Neural cell (in vitro differentiated cells): ENCODE measurements around the gene ANTXR1. TPM values are rescaled to one million over a fixed set of nuclear protein-coding genes. Genes with fewer than 3 reads are reported as not detected.

Experiments used
- H2AFZ ChIP-seq: fragments of 200-600, 300-800 bp; sonication (generic), shearing (Covaris generic); 2 replicates; pipeline ENCODE4 v1.6.0; 2014; ENCODE audit warnings: low read depth, mild to moderate bottlenecking, antibody characterized with exemption, low read length, moderate library complexity
- H3F3A ChIP-seq: fragments of 200-600 bp; shearing (Covaris generic); 2 replicates; pipeline ENCODE4 v1.6.1; 2016; ENCODE audit warnings: mild to moderate bottlenecking, moderate library complexity, mixed read lengths, antibody characterized with exemption, low read length; ENCODE audit not compliant: insufficient read depth, poor library complexity, severe bottlenecking
- H3K27ac ChIP-seq: fragments of 200-600, 300-800 bp; sonication (generic), shearing (Covaris generic); 2 replicates; pipeline ENCODE4 v1.5.1; 2014; ENCODE audit warnings: mild to moderate bottlenecking, low read length, moderate library complexity
- H3K27me3 ChIP-seq: fragments of 300-800, 200-600 bp; sonication (generic), shearing (Covaris generic); 2 replicates; pipeline ENCODE4 v1.6.0; 2014; ENCODE audit warnings: mild to moderate bottlenecking, low read depth, low read length, moderate library complexity; ENCODE audit not compliant: insufficient read depth
- H3K36me3 ChIP-seq: fragments of 300-800, 200-600 bp; sonication (generic), shearing (Covaris generic); 2 replicates; pipeline ENCODE4 v1.5.1; 2014; ENCODE audit warnings: mild to moderate bottlenecking, antibody characterized with exemption, low read length, moderate library complexity; ENCODE audit not compliant: insufficient read depth
- H3K4me2 ChIP-seq: fragments of 300-800, 200-600 bp; sonication (generic), shearing (Covaris generic); 2 replicates; pipeline ENCODE4 v1.6.0; 2014; ENCODE audit warnings: mild to moderate bottlenecking, low read length
- H3K4me3 ChIP-seq: fragments of 300-800, 200-600 bp; sonication (generic), shearing (Covaris generic); 2 replicates; pipeline ENCODE4 v1.5.1; 2014; ENCODE audit warnings: mild to moderate bottlenecking, low read length, moderate library complexity
- H3K79me2 ChIP-seq: fragments of 200-600 bp; shearing (Covaris generic); replicated peaks from 2 replicates; pipeline ENCODE4 v1.6.0; 2014; ENCODE audit warnings: mild to moderate bottlenecking, low read length, moderate library complexity; ENCODE audit not compliant: insufficient read depth
- H3K9ac ChIP-seq: fragments of 300-800, 200-600 bp; sonication (generic), shearing (Covaris generic); 2 replicates; pipeline ENCODE4 v1.6.1; 2016; ENCODE audit warnings: mild to moderate bottlenecking, low read length, mixed read lengths
- H3K9me2 ChIP-seq: fragments of 200-600 bp; shearing (Covaris generic); 2 replicates; pipeline ENCODE4 v1.6.1; 2016; ENCODE audit warnings: mild to moderate bottlenecking, low read length, mixed read lengths; ENCODE audit not compliant: insufficient read depth
- H3K9me3 ChIP-seq: fragments of 200-600, 300-800 bp; sonication (generic), shearing (Covaris generic); 2 replicates; pipeline ENCODE4 v1.6.1; 2016; ENCODE audit warnings: mild to moderate bottlenecking, mixed run types, low read length, moderate library complexity, mixed read lengths
- H4K20me1 ChIP-seq: fragments of 200-600 bp; shearing (Covaris generic); 2 replicates; pipeline ENCODE4 v1.6.1; 2016; ENCODE audit warnings: mild to moderate bottlenecking, mixed run types; ENCODE audit not compliant: insufficient read depth
- EP300 ChIP-seq: fragments of 450-650 bp; conservative IDR thresholded peaks from 2 replicates; pipeline ENCODE4 v1.6.1; 2014; ENCODE audit warnings: antibody characterized with exemption, mild to moderate bottlenecking, moderate library complexity; ENCODE audit not compliant: poor library complexity, severe bottlenecking
- EZH2 ChIP-seq: fragments of 200-600, 300-800 bp; shearing (Covaris generic), sonication (generic); IDR thresholded peaks from 2 replicates; pipeline ENCODE4 v1.6.1; 2014; ENCODE audit warnings: antibody characterized with exemption, low read length, borderline replicate concordance, mild to moderate bottlenecking; ENCODE audit not compliant: insufficient read depth, poor library complexity, severe bottlenecking
- MXI1 ChIP-seq: fragments of 450-650 bp; conservative IDR thresholded peaks from 2 replicates; pipeline ENCODE4 v1.6.1; 2014; ENCODE audit warnings: antibody characterized with exemption, mild to moderate bottlenecking; ENCODE audit not compliant: poor library complexity, severe bottlenecking
- POLR2AphosphoS5 ChIP-seq: IDR thresholded peaks from 2 replicates; pipeline ENCODE4 v1.6.1; 2012
- RAD21 ChIP-seq: fragments of 450-650 bp; conservative IDR thresholded peaks from 2 replicates; pipeline ENCODE4 v1.6.1; 2014; ENCODE audit warnings: antibody characterized with exemption, mild to moderate bottlenecking, moderate library complexity
- SMC3 ChIP-seq: fragments of 450-650 bp; conservative IDR thresholded peaks from 2 replicates; pipeline ENCODE4 v1.6.1; 2014; ENCODE audit warnings: antibody characterized with exemption, mild to moderate bottlenecking, moderate library complexity; ENCODE audit not compliant: poor library complexity
- TAF1 ChIP-seq: IDR thresholded peaks from 2 replicates; pipeline ENCODE4 v1.6.1; 2012; ENCODE audit warnings: low read depth
- polyA plus RNA-seq: library from polyadenylated mRNA; depleted of rRNA; stranded (reverse); fragments of >200 nt; gene quantifications from 2 replicates; pipeline ENCODE4 v1.2.3, GENCODE V29; 2014
- TF ChIP-seq, protein P1 (sequence below): IDR thresholded peaks from 2 replicates; pipeline ENCODE4 v1.6.1; 2012; ENCODE audit warnings: borderline replicate concordance

Gene ANTXR1
- polyA plus RNA-seq, 1 donor from 2014 or later: 4.9 TPM

DNA sequence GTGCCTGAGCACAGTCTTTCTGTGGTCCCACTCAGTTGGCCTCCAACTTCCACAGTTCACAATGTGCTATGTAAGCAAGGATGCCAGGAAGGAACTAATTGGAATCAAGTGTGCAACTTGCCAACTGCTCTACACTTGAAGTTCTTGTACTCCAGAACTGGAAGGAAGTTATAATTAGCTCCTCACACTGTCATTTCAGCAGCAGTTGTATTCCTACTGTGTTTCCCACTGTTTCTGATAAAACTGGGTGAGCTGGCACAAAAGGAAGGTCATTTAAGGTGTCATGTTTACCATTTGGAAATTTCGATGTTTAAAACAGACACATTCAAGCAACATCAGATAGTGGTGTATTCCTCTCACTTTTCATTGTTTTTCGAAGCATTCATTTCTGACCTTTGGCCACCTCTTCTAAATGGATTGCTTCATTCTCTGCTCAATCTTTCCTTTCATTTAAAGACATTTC is 84.2 kb downstream of the ANTXR1 start:
- H3K36me3 ChIP-seq: peaks cover 13% of the 10 kb centered on the region
- H3F3A ChIP-seq: no peaks in the 10 kb centered on the region
- H2AFZ ChIP-seq: no peak overlapping the region
- no peak overlapping the region for H3K9ac ChIP-seq
- no peaks in the 10 kb centered on the region for H3K9me2 ChIP-seq
- no peaks in the 10 kb centered on the region for H3K79me2 ChIP-seq
- TF ChIP-seq, protein P1, sequence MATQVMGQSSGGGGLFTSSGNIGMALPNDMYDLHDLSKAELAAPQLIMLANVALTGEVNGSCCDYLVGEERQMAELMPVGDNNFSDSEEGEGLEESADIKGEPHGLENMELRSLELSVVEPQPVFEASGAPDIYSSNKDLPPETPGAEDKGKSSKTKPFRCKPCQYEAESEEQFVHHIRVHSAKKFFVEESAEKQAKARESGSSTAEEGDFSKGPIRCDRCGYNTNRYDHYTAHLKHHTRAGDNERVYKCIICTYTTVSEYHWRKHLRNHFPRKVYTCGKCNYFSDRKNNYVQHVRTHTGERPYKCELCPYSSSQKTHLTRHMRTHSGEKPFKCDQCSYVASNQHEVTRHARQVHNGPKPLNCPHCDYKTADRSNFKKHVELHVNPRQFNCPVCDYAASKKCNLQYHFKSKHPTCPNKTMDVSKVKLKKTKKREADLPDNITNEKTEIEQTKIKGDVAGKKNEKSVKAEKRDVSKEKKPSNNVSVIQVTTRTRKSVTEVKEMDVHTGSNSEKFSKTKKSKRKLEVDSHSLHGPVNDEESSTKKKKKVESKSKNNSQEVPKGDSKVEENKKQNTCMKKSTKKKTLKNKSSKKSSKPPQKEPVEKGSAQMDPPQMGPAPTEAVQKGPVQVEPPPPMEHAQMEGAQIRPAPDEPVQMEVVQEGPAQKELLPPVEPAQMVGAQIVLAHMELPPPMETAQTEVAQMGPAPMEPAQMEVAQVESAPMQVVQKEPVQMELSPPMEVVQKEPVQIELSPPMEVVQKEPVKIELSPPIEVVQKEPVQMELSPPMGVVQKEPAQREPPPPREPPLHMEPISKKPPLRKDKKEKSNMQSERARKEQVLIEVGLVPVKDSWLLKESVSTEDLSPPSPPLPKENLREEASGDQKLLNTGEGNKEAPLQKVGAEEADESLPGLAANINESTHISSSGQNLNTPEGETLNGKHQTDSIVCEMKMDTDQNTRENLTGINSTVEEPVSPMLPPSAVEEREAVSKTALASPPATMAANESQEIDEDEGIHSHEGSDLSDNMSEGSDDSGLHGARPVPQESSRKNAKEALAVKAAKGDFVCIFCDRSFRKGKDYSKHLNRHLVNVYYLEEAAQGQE: no peak
- TF ChIP-seq MXI1: no peak
- no peaks in the 10 kb centered on the region for H3K9me3 ChIP-seq
- no peak overlapping the region for H3K4me3 ChIP-seq
- H3K27ac ChIP-seq: no peak overlapping the region
- H3K4me2 ChIP-seq: no peak overlapping the region
- no peaks in the 10 kb centered on the region for H3K27me3 ChIP-seq
- H4K20me1 ChIP-seq: no peaks in the 10 kb centered on the region

DNA sequence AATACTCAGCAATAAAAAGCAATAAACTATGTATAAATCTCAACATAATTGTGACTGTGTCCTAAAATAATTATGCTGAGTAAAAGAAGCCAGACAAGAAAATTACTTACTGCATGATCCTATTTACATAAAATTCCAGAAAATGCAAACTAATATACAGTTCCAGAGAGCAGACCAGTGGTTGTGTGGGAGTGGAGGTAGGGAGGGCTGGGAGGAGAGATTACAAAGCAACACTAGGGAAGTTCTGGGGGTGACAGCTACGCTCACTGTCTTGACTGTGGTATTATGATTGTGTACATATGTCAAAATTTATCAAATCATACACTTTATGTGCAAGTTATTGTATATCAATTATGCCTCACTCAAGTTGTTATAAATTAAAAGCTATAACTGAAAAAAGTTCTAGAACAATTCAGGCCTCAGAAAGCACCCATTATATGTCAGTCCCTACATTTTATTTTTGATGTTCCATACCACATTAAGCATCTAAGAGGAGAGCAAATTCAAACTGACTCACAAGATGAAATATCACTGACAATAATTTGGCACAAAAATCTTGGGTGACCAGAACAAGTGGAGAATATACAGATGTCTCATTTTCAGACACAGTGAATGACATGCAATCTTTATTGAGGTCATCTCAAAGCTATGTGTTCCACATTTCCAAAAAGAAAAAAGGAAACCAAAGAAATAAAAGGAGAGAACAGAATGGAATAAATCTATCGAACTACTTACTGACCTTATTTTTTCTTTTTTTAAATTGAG is 85.1 kb downstream of the ANTXR1 start:
- Histone ChIP-seq H3K79me2 (no peaks in the 10 kb centered on the region), H3F3A (no peaks in the 10 kb centered on the region), H4K20me1 (no peaks in the 10 kb centered on the region), H2AFZ (no peak overlapping the region), H3K9me3 (no peaks in the 10 kb centered on the region), H3K27me3 (no peaks in the 10 kb centered on the region), H3K27ac (no peak overlapping the region), H3K9ac (no peak overlapping the region), H3K4me3 (no peak overlapping the region), H3K4me2 (no peak overlapping the region), H3K36me3 (peaks cover 13% of the 10 kb centered on the region), H3K9me2 (no peaks in the 10 kb centered on the region)
- TF ChIP-seq SMC3 (no peak), TAF1 (no peak)
- TF ChIP-seq, protein P1: no peak

DNA sequence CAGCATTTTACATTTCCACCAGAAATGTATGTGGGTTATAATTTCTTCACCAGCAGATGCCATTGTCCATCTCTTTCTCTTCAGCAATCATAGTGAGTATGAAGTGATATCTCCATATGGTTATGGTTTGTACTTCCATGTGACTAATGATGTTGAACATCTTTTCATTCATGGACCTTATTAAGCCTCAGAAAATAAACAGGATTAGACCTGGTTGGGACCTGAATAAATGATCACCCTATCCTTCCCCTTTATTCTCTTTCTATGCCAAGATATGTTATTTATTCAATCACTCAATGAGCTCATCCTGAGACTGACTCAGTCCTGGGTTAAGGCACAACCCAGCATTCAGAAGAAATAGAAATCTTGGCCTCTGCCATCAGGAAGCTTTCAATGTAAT is 86.6 kb downstream of the ANTXR1 start:
- no peaks in the 10 kb centered on the region for H3K9me3 ChIP-seq
- no peak overlapping the region for H3K4me3 ChIP-seq
- no peak overlapping the region for H3K9ac ChIP-seq
- H3K4me2 ChIP-seq: no peak overlapping the region
- H3K79me2 ChIP-seq: no peaks in the 10 kb centered on the region
- no peak overlapping the region for H3K27ac ChIP-seq
- H3K9me2 ChIP-seq: no peaks in the 10 kb centered on the region
- H4K20me1 ChIP-seq: no peaks in the 10 kb centered on the region
- no peak overlapping the region for H2AFZ ChIP-seq
- H3K27me3 ChIP-seq: no peaks in the 10 kb centered on the region
- no peaks in the 10 kb centered on the region for H3F3A ChIP-seq
- peaks cover 14% of the 10 kb centered on the region for H3K36me3 ChIP-seq
- TF ChIP-seq POLR2AphosphoS5: no peak
- no peak for TF ChIP-seq MXI1
- TF ChIP-seq EP300: no peak
- TF ChIP-seq, protein P1: no peak
- TF ChIP-seq RAD21: no peak
- TF ChIP-seq TAF1: no peak
- TF ChIP-seq EZH2: no peak
- no peak for TF ChIP-seq SMC3
